Liver (tissue), 9 donors: ENCODE results near the gene HOXD13. TPM values are rescaled to one million over a fixed set of nuclear protein-coding genes. Genes with fewer than 3 reads are reported as not detected.

Experiments used
- DNase-seq: peaks from one replicate; pipeline ENCODE4 v3.0.0-alpha.2; 2017; ENCODE audit warnings: low spot score
- H3K27ac ChIP-seq, 2 donors: one replicate each; pipeline ENCODE4 v1.7.0; 2013; ENCODE audit warnings: inconsistent platforms in 2 of 2, low read length in 2 of 2, control low read depth in 1 of 2, low read depth in 1 of 2, mild to moderate bottlenecking in 1 of 2
- H3K27me3 ChIP-seq, 4 donors: one replicate each; pipeline versions ENCODE4 v1.6.1 to v1.7.0; 2013; ENCODE audit warnings: low read length in 3 of 4, inconsistent platforms in 1 of 4, mild to moderate bottlenecking in 1 of 4, moderate library complexity in 1 of 4; ENCODE audit not compliant: control insufficient read depth in 4 of 4, insufficient read depth in 4 of 4
- H3K36me3 ChIP-seq, 4 donors: one replicate each; pipeline versions ENCODE4 v1.6.1 to v1.7.0; 2013; ENCODE audit warnings: low read length in 3 of 4, mild to moderate bottlenecking in 3 of 4, low read depth in 1 of 4, moderate library complexity in 1 of 4; ENCODE audit not compliant: control insufficient read depth in 4 of 4, insufficient read depth in 3 of 4
- H3K4me1 ChIP-seq, 4 donors: one replicate each; pipeline versions ENCODE4 v1.6.1 to v1.7.0; 2013; ENCODE audit warnings: low read length in 3 of 4, mild to moderate bottlenecking in 3 of 4, moderate library complexity in 1 of 4; ENCODE audit not compliant: control insufficient read depth in 4 of 4, insufficient read depth in 4 of 4
- H3K4me3 ChIP-seq, 3 donors: one replicate each; pipeline versions ENCODE4 v1.6.1 to v1.7.0; 2013; ENCODE audit warnings: low read length in 3 of 3, control low read depth in 1 of 3, low read depth in 1 of 3, mild to moderate bottlenecking in 1 of 3
- H3K9ac ChIP-seq, 2 donors: one replicate each; pipeline ENCODE4 v1.7.0; 2013; ENCODE audit warnings: low read length in 2 of 2, mild to moderate bottlenecking in 2 of 2, moderate library complexity in 2 of 2, control low read depth in 1 of 2, low read depth in 1 of 2
- H3K9me3 ChIP-seq, 4 donors: one replicate each; pipeline versions ENCODE4 v1.6.1 to v1.7.0; 2013; ENCODE audit warnings: low read length in 3 of 4; ENCODE audit not compliant: control insufficient read depth in 4 of 4
- ATF3 ChIP-seq: IDR thresholded peaks from 2 replicates; pipeline ENCODE4 v1.6.1; 2016; ENCODE audit warnings: antibody characterized with exemption
- CTCF ChIP-seq: fragments of 150-350 bp; IDR thresholded peaks from 2 replicates; pipeline ENCODE4 v1.5.1; 2017; ENCODE audit warnings: improper control_type of control experiment, low read depth, low read length; ENCODE audit not compliant: missing input control
- EGR1 ChIP-seq, 2 donors: IDR thresholded peaks; 2 replicates each; pipeline ENCODE4 v1.6.1; 2016 to 2018; ENCODE audit warnings: antibody characterized with exemption in 2 of 2, low read depth in 2 of 2
- FOXA1 ChIP-seq: IDR thresholded peaks from 2 replicates; pipeline ENCODE4 v1.6.1; 2016; ENCODE audit warnings: antibody characterized with exemption
- GABPA ChIP-seq, 2 donors: IDR thresholded peaks in 1 of 2; conservative IDR thresholded peaks in 1 of 2; 2 replicates each; pipeline ENCODE4 v1.6.1; 2016; ENCODE audit warnings: antibody characterized with exemption in 2 of 2, mild to moderate bottlenecking in 1 of 2, moderate library complexity in 1 of 2
- HNF4A ChIP-seq, 2 donors: conservative IDR thresholded peaks; 2 replicates each; pipeline ENCODE4 v1.6.1; 2016; ENCODE audit warnings: antibody characterized with exemption in 2 of 2, mild to moderate bottlenecking in 2 of 2
- HNF4G ChIP-seq: IDR thresholded peaks from 2 replicates; pipeline ENCODE4 v1.6.1; 2016; ENCODE audit warnings: antibody characterized with exemption
- MAX ChIP-seq: IDR thresholded peaks from 2 replicates; pipeline ENCODE4 v1.6.1; 2016; ENCODE audit warnings: antibody characterized with exemption
- RAD21 ChIP-seq, 2 donors: IDR thresholded peaks; 2 replicates each; pipeline ENCODE4 v1.6.1; 2016; ENCODE audit warnings: antibody characterized with exemption in 2 of 2, mild to moderate bottlenecking in 2 of 2
- RXRA ChIP-seq, 2 donors: IDR thresholded peaks; 2 replicates each; pipeline ENCODE4 v1.6.1; 2017 to 2018; ENCODE audit warnings: antibody characterized with exemption in 2 of 2, mild to moderate bottlenecking in 1 of 2
- WGBS: extraction: QIAGEN DNeasy Blood & Tissue Kit; methylation state at CpG from one replicate; pipeline ENCODE4 v1.1.7; 2013; 5-methylcytosine and 5-hydroxymethylcytosine counted together
- polyA plus RNA-seq, 2 donors: library from polyadenylated mRNA; stranded (reverse) in 1 of 2; unstranded in 1 of 2; fragments of 200-250 nt in 1 of 2; fragments of >200 nt in 1 of 2; fragmentation: Nextera tagmentation in 1 of 2; extraction: Ambion mirVana in 1 of 2; gene quantifications; one replicate each; pipeline versions ENCODE4 v1.2.1 to v1.2.3, GENCODE V29; 2013 to 2015
- total RNA-seq, 2 donors: library from RNA; depleted of rRNA; stranded (reverse); fragments of >200 nt; gene quantifications; one replicate each; pipeline ENCODE4 v1.2.3, GENCODE V29; 2014
- donor health status: healthy.
- donor health status: healthy.
- donor health status: healthy.
- donor health status: healthy.
- donor health status: healthy.

Gene HOXD13
- total and polyA plus RNA-seq, 4 donors: not detected

- peaks cover 4 to 18% (median 13%) of the 10 kb centered on the region in 4 donors for H3K4me1 ChIP-seq
- DNase-seq: no peak
- TF ChIP-seq CTCF (no peak), GABPA (IDR thresholded peaks at IDR 0.05 in 1 of 2, conservative IDR thresholded peaks at IDR 0.05 in 1 of 2) (no peak), HNF4G (no peak), EGR1 (IDR thresholded peaks at IDR 0.05; ENCODE audit: low read depth in 2 of 2) (no peak)
- no peak overlapping the region for H3K27ac ChIP-seq
- peaks cover 15 to 40% (median 25%) of the 10 kb centered on the region in 4 donors for H3K27me3 ChIP-seq
- WGBS: 17% methylated on average over 6 of the region's 6 CpGs
- no peak overlapping the region for H3K9ac ChIP-seq
- no peaks in the 10 kb centered on the region for H3K36me3 ChIP-seq
- peaks cover 0 to 3% (median 0%) of the 10 kb centered on the region in 4 donors for H3K9me3 ChIP-seq
- no peak overlapping the region for H3K4me3 ChIP-seq
These were observed 33.2 kb downstream of the HOXD13 start for GRCh38 chr2:176125772-176126054.

- TF ChIP-seq CTCF: peak; percentile 94
- no peak for TF ChIP-seq GABPA (IDR thresholded peaks at IDR 0.05 in 1 of 2, conservative IDR thresholded peaks at IDR 0.05 in 1 of 2)
- peak; percentile 31 for TF ChIP-seq ATF3
- peak; percentile 88 to 89 for TF ChIP-seq RAD21 (IDR thresholded peaks at IDR 0.05)
- H3K9me3 ChIP-seq: peaks cover 0 to 10% (median 0%) of the 10 kb centered on the region in 4 donors
- DNase-seq: peak; percentile 76
- H3K27me3 ChIP-seq: peaks cover 10 to 42% (median 25%) of the 10 kb centered on the region in 4 donors
- H3K9ac ChIP-seq: no peak overlapping the region
- H3K4me1 ChIP-seq: peaks cover 6 to 20% (median 13%) of the 10 kb centered on the region in 4 donors
- no peak overlapping the region for H3K27ac ChIP-seq
- WGBS: 3% methylated on average over 13 of the region's 13 CpGs
- no peaks in the 10 kb centered on the region for H3K36me3 ChIP-seq
- no peak overlapping the region for H3K4me3 ChIP-seq
These were observed 34.6 kb downstream of the HOXD13 start for GRCh38 chr2:176126929-176127773.

- no peak for DNase-seq
- H3K9ac ChIP-seq: no peak overlapping the region
- H3K4me1 ChIP-seq: peaks cover 6 to 20% (median 10%) of the 10 kb centered on the region in 4 donors
- peaks cover 10 to 47% (median 27%) of the 10 kb centered on the region in 4 donors for H3K27me3 ChIP-seq
- TF ChIP-seq MAX (no peak), GABPA (IDR thresholded peaks at IDR 0.05 in 1 of 2, conservative IDR thresholded peaks at IDR 0.05 in 1 of 2) (no peak), ATF3 (no peak), EGR1 (IDR thresholded peaks at IDR 0.05; ENCODE audit: low read depth in 2 of 2) (no peak), HNF4A (conservative IDR thresholded peaks at IDR 0.05) (no peak), FOXA1 (no peak), RXRA (IDR thresholded peaks at IDR 0.05) (no peak), RAD21 (IDR thresholded peaks at IDR 0.05) (no peak)
- H3K36me3 ChIP-seq: no peaks in the 10 kb centered on the region
- peaks cover 0 to 11% (median 0%) of the 10 kb centered on the region in 4 donors for H3K9me3 ChIP-seq
- 23% methylated on average over 4 of the region's 4 CpGs for WGBS
- no peak overlapping the region for H3K27ac ChIP-seq
- no peak overlapping the region for H3K4me3 ChIP-seq
These were observed 35.2 kb downstream of the HOXD13 start for GRCh38 chr2:176127774-176128072.
